HCT116 (cell line): ENCODE measurements around the gene SPOCD1. TPM values are rescaled to one million over a fixed set of nuclear protein-coding genes. Genes with fewer than 3 reads are reported as not detected.

Experiments used
- ATAC-seq: fragments of 200-7000 bp; cut with Tn5 transposase; 2 replicates; pipeline ENCODE4 v1.9.1; 2020; ENCODE audit warnings: mild to moderate bottlenecking, moderate library complexity
- BruUV-seq: library from RNA; stranded (reverse); fragments of 400-500 nt; replicated peaks from 2 replicates; lab custom pipeline; 2021; lab: Mats Ljungman, UMichigan
- CTCF ChIA-PET: fragments of 300-600 bp; sonication (Branson Sonifier 250); formaldehyde crosslinking; loops from one replicate; lab custom pipeline; 2021; ENCODE audit warnings: antibody characterized with exemption; lab: Charles Lee
- POLR2A ChIA-PET: fragments of 300-600, 350-600 bp; sonication (Branson Sonifier 250); formaldehyde crosslinking; loops from one replicate; lab custom pipeline; 2021; ENCODE audit warnings: antibody characterized with exemption; lab: Charles Lee
- RAD21 ChIA-PET, 2 experiments: fragments of 300-600 bp; sonication (Branson Sonifier 250); formaldehyde crosslinking; loops; one replicate each; lab custom pipeline; 2023; ENCODE audit warnings: low total read pairs in 2 of 2; ENCODE audit not compliant: uncharacterized antibody in 2 of 2, unreplicated experiment in 2 of 2, low non-redundant PET in 1 of 2; lab: Charles Lee
- DNase-seq: peaks from one replicate; pipeline ENCODE4 v3.0.0-alpha.2; 2010; ENCODE audit warnings: low read depth, low spot score
- H2AFZ ChIP-seq: fragments of 200-600 bp; shearing (Covaris generic), sonication (generic); 2 replicates; pipeline ENCODE4 v1.6.1; 2017; ENCODE audit warnings: low read depth, mixed run types, mixed read lengths, antibody characterized with exemption, low read length; ENCODE audit not compliant: poor library complexity, severe bottlenecking
- H3K27ac ChIP-seq: 2 replicates; pipeline ENCODE4 v1.5.1; 2012; ENCODE audit warnings: low read depth, low read length
- H3K27me3 ChIP-seq: fragments of 200-600 bp; sonication (generic); 2 replicates; pipeline ENCODE4 v1.6.1; 2016; ENCODE audit warnings: mixed run types, low read length, mixed read lengths; ENCODE audit not compliant: insufficient read depth
- H3K36me3 ChIP-seq, 2 experiments: fragments of 200-500 bp in 1 of 2; fragments of 200-600 bp in 1 of 2; sonication (Bioruptor generic) in 1 of 2; sonication (generic) in 1 of 2; 2 replicates each; pipeline versions ENCODE4 v1.5.1 to v1.6.1; 2014 to 2016; ENCODE audit warnings: low read length in 2 of 2, inconsistent platforms in 1 of 2, mixed read lengths in 1 of 2, mixed run types in 1 of 2; ENCODE audit not compliant: insufficient read depth in 2 of 2, control insufficient read depth in 1 of 2
- H3K4me1 ChIP-seq, 2 experiments: fragments of 200-600 bp in 1 of 2; sonication (generic) in 1 of 2; 2 replicates each; pipeline versions ENCODE4 v1.5.1 to v1.6.1; 2012 to 2017; ENCODE audit warnings: low read length in 2 of 2, inconsistent platforms in 1 of 2, mild to moderate bottlenecking in 1 of 2, mixed read lengths in 1 of 2, mixed run types in 1 of 2, moderate library complexity in 1 of 2; ENCODE audit not compliant: insufficient read depth in 2 of 2, control insufficient read depth in 1 of 2
- H3K4me2 ChIP-seq: fragments of 200-600 bp; sonication (generic); 2 replicates; pipeline ENCODE4 v1.6.1; 2017; ENCODE audit warnings: mixed run types, low read length, mixed read lengths
- H3K4me3 ChIP-seq, 2 experiments: fragments of 200-600 bp in 1 of 2; sonication (generic) in 1 of 2; replicated peaks in 1 of 2; 2 replicates each; pipeline ENCODE4 v1.5.1; 2011 to 2016; ENCODE audit warnings: low read length in 2 of 2, control low read depth in 1 of 2, low read depth in 1 of 2, mild to moderate bottlenecking in 1 of 2, mixed read lengths in 1 of 2, mixed run types in 1 of 2
- H3K79me2 ChIP-seq: fragments of 200-600 bp; sonication (generic); 2 replicates; pipeline ENCODE4 v1.6.1; 2017; ENCODE audit warnings: mild to moderate bottlenecking, mixed run types, low read length, moderate library complexity, mixed read lengths; ENCODE audit not compliant: insufficient read depth
- H3K9ac ChIP-seq: fragments of 200-600 bp; sonication (generic); 2 replicates; pipeline ENCODE4 v1.6.1; 2016; ENCODE audit warnings: low read length, mixed read lengths
- H3K9me2 ChIP-seq: fragments of 200-600 bp; sonication (generic), shearing (Covaris generic); 2 replicates; pipeline ENCODE4 v1.6.1; 2017; ENCODE audit warnings: mixed run types, mild to moderate bottlenecking, moderate library complexity; ENCODE audit not compliant: insufficient read depth
- H3K9me3 ChIP-seq, 2 experiments: fragments of 200-500 bp in 1 of 2; fragments of 200-600 bp in 1 of 2; sonication (Bioruptor generic) in 1 of 2; sonication (generic) in 1 of 2; 2 replicates each; pipeline ENCODE4 v1.6.1; 2014 to 2017; ENCODE audit warnings: low read length in 2 of 2, mixed read lengths in 2 of 2, inconsistent platforms in 1 of 2, low read depth in 1 of 2, mild to moderate bottlenecking in 1 of 2, mixed run types in 1 of 2, moderate library complexity in 1 of 2; ENCODE audit not compliant: control insufficient read depth in 1 of 2, insufficient read depth in 1 of 2
- H4K20me1 ChIP-seq: fragments of 200-600 bp; sonication (generic), shearing (Covaris generic); 2 replicates; pipeline ENCODE4 v1.6.1; 2017; ENCODE audit warnings: mixed run types, mild to moderate bottlenecking, moderate library complexity; ENCODE audit not compliant: insufficient read depth
- CTCF ChIP-seq, 3 experiments: fragments of 200-600 bp in 1 of 3; sonication (generic) in 1 of 3; IDR thresholded peaks in 2 of 3; conservative IDR thresholded peaks in 1 of 3; 2 replicates each; pipeline ENCODE4 v1.5.1; 2012 to 2017; ENCODE audit warnings: low read depth in 2 of 3, low read length in 2 of 3, antibody characterized with exemption in 1 of 3, borderline replicate concordance in 1 of 3, control low read depth in 1 of 3, mild to moderate bottlenecking in 1 of 3, mixed read lengths in 1 of 3, mixed run types in 1 of 3, moderate library complexity in 1 of 3; ENCODE audit not compliant: insufficient read depth in 1 of 3
- ELF1 ChIP-seq: IDR thresholded peaks from 2 replicates; pipeline ENCODE4 v1.6.1; 2012; ENCODE audit warnings: low read depth, borderline replicate concordance
- EZH2 ChIP-seq: fragments of 200-600 bp; sonication (generic); IDR thresholded peaks from 2 replicates; pipeline ENCODE4 v1.6.1; 2017; ENCODE audit warnings: antibody characterized with exemption, mixed run types
- JUND ChIP-seq: IDR thresholded peaks from 2 replicates; pipeline ENCODE4 v1.6.1; 2012
- POLR2A ChIP-seq: IDR thresholded peaks from 2 replicates; pipeline ENCODE4 v1.7.0; 2011; ENCODE audit warnings: borderline replicate concordance; ENCODE audit not compliant: insufficient read depth, insufficient read length; ENCODE audit errors: extremely low read depth
- POLR2AphosphoS5 ChIP-seq: IDR thresholded peaks from 2 replicates; pipeline ENCODE4 v1.6.1; 2011; ENCODE audit warnings: mild to moderate bottlenecking, low read depth, low read length, moderate library complexity
- SIN3A ChIP-seq: IDR thresholded peaks from 2 replicates; pipeline ENCODE4 v1.6.1; 2012; ENCODE audit warnings: low read depth
- TCF7L2 ChIP-seq: IDR thresholded peaks from 2 replicates; pipeline ENCODE4 v1.7.0; 2011; ENCODE audit warnings: borderline replicate concordance, inconsistent platforms; ENCODE audit not compliant: insufficient read depth, insufficient read length; ENCODE audit errors: extremely low read depth
- YY1 ChIP-seq: IDR thresholded peaks from 2 replicates; pipeline ENCODE4 v1.6.1; 2011; ENCODE audit warnings: low read length, low read depth, moderate library complexity, mild to moderate bottlenecking; ENCODE audit not compliant: insufficient replicate concordance; ENCODE audit errors: extremely low read depth
- ZFX ChIP-seq: fragments of 450-650 bp; IDR thresholded peaks from 2 replicates; pipeline ENCODE4 v1.6.1; 2017
- intact Hi-C: fragments of 100-400 bp; cut with micrococcal nuclease; formaldehyde crosslinking; loops from 2 replicates; pipeline ENCODE4 v1.10.0; 2022
- total RNA-seq: library from RNA; stranded (reverse); gene quantifications from one replicate; pipeline ENCODE4 v1.2.1, GENCODE V29; 2021; ENCODE audit not compliant: unreplicated experiment
- TF ChIP-seq, protein P1 (sequence below): IDR thresholded peaks from 2 replicates; pipeline ENCODE4 v1.6.1; 2012; ENCODE audit warnings: low read depth

Gene SPOCD1
- total RNA-seq, 1 experiment from 2014 or later = 5.0 TPM

DNA sequence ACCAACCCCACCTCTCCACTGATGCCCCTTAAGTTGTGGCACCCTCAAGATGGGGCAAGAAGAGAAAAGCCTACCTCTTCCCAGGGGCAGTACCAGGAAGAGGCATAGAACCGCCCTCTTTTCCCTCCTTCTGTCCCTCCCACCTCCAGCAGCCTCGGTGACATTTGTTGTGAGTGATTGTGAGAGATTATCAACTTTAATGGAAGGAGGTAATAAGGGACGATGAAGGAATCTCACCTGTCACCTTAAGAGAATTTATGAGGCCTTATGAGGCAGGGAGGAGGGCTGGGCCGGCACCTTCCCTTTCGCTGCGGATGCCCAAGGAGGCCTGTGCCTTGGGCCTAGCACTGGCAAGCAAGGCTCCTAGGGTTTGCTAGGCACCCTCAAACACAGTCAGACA, 50.3 kb downstream of the SPOCD1 start:
- Histone ChIP-seq H3K27me3 (no peaks in the 10 kb centered on the region), H3K9ac (no peak overlapping the region), H4K20me1 (no peaks in the 10 kb centered on the region), H2AFZ (no peak overlapping the region), H3K9me2 (no peaks in the 10 kb centered on the region), H3K36me3 (no peaks in the 10 kb centered on the region), H3K4me2 (no peak overlapping the region), H3K27ac (no peak overlapping the region), H3K4me1 (peaks cover 31 to 49% of the 10 kb centered on the region in 2 experiments), H3K4me3 (no peak overlapping the region), H3K79me2 (no peaks in the 10 kb centered on the region), H3K9me3 (no peaks in the 10 kb centered on the region)
- ChIA-PET RAD21 (interaction anchor here in 1 of 2 experiments (2.1 kb wide), 1 partner anchor 24 kb away, joined by 13 read pairs; no protein-coding TSS in a partner anchor), CTCF (interaction anchor here (0.9 to 3.6 kb wide), 2 partner anchors 23 to 199 kb away, joined by 3 to 27 read pairs; no protein-coding TSS in a partner anchor), POLR2A (no interaction called here)
- intact Hi-C loops = no loop called here
- DNase-seq = no peak
- no TSS peak for BruUV-seq
- no peak for ATAC-seq
- TF ChIP-seq, protein P1, sequence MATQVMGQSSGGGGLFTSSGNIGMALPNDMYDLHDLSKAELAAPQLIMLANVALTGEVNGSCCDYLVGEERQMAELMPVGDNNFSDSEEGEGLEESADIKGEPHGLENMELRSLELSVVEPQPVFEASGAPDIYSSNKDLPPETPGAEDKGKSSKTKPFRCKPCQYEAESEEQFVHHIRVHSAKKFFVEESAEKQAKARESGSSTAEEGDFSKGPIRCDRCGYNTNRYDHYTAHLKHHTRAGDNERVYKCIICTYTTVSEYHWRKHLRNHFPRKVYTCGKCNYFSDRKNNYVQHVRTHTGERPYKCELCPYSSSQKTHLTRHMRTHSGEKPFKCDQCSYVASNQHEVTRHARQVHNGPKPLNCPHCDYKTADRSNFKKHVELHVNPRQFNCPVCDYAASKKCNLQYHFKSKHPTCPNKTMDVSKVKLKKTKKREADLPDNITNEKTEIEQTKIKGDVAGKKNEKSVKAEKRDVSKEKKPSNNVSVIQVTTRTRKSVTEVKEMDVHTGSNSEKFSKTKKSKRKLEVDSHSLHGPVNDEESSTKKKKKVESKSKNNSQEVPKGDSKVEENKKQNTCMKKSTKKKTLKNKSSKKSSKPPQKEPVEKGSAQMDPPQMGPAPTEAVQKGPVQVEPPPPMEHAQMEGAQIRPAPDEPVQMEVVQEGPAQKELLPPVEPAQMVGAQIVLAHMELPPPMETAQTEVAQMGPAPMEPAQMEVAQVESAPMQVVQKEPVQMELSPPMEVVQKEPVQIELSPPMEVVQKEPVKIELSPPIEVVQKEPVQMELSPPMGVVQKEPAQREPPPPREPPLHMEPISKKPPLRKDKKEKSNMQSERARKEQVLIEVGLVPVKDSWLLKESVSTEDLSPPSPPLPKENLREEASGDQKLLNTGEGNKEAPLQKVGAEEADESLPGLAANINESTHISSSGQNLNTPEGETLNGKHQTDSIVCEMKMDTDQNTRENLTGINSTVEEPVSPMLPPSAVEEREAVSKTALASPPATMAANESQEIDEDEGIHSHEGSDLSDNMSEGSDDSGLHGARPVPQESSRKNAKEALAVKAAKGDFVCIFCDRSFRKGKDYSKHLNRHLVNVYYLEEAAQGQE = no peak
- no peak for TF ChIP-seq SIN3A
- TF ChIP-seq CTCF (IDR thresholded peaks at IDR 0.05 in 2 of 3, conservative IDR thresholded peaks at IDR 0.05 in 1 of 3; ENCODE audit: borderline replicate concordance in 1 of 3, insufficient read depth in 1 of 3, low read depth in 2 of 3, low read length in 2 of 3) = no peak
- no peak for TF ChIP-seq ZFX
- no peak for TF ChIP-seq JUND
- TF ChIP-seq ELF1 = no peak
- no peak for TF ChIP-seq YY1
- no peak for TF ChIP-seq POLR2AphosphoS5
- no peak for TF ChIP-seq EZH2
- TF ChIP-seq TCF7L2 = no peak
- TF ChIP-seq POLR2A = no peak
